GM21786 (cell line): Measurements from ENCODE around the gene GBF1.

Source experiments
- ATAC-seq: cut with Tn5 transposase; IDR thresholded peaks from one replicate; pipeline ENCODE4 v1.9.1; 2021; ENCODE audit not compliant: unreplicated experiment

Gene GBF1

GRCh38 chr10:102264371-102264770 is 19.0 kb downstream of the GBF1 start:
- no peak for ATAC-seq

GRCh38 chr10:102266670-102267069 is 21.3 kb downstream of the GBF1 start:
- ATAC-seq, result no peak

- no peak for ATAC-seq
These were observed 22.4 kb downstream of the GBF1 start for GRCh38 chr10:102267748-102268147.

GRCh38 chr10:102268375-102268888 is 23.1 kb downstream of the GBF1 start:
- no peak for ATAC-seq

- ATAC-seq, result no peak
These were observed 23.7 kb downstream of the GBF1 start for GRCh38 chr10:102269017-102269416.

GRCh38 chr10:102274062-102274461 is 28.7 kb downstream of the GBF1 start:
- no peak for ATAC-seq

- no peak for ATAC-seq
These were observed 30.0 kb downstream of the GBF1 start for GRCh38 chr10:102275343-102275742.

- no peak for ATAC-seq
These were observed 33.8 kb downstream of the GBF1 start for GRCh38 chr10:102279104-102279503.

- no peak for ATAC-seq
These were observed 35.2 kb downstream of the GBF1 start for GRCh38 chr10:102280397-102281101.

- no peak for ATAC-seq
These were observed 35.8 kb downstream of the GBF1 start for GRCh38 chr10:102281102-102281487.

GRCh38 chr10:102283488-102283887 is 38.2 kb downstream of the GBF1 start:
- ATAC-seq, result no peak

- ATAC-seq, result no peak
These were observed 38.6 kb downstream of the GBF1 start for GRCh38 chr10:102283890-102284289.

- ATAC-seq, result no peak
These were observed 39.2 kb downstream of the GBF1 start for GRCh38 chr10:102284531-102284930.

- no peak for ATAC-seq
These were observed 39.8 kb downstream of the GBF1 start for GRCh38 chr10:102285133-102285532.

GRCh38 chr10:102286216-102286615 is 40.9 kb downstream of the GBF1 start:
- ATAC-seq, result no peak

GRCh38 chr10:102287538-102287937 is 42.2 kb downstream of the GBF1 start:
- ATAC-seq, result no peak

- no peak for ATAC-seq
These were observed 42.7 kb downstream of the GBF1 start for GRCh38 chr10:102287991-102288390.

- ATAC-seq, result no peak
These were observed 44.0 kb downstream of the GBF1 start for GRCh38 chr10:102289356-102289755.

- no peak for ATAC-seq
These were observed 44.5 kb downstream of the GBF1 start for GRCh38 chr10:102289840-102290239.

- no peak for ATAC-seq
These were observed 46.0 kb downstream of the GBF1 start for GRCh38 chr10:102291221-102291905.

GRCh38 chr10:102297101-102297500 is 51.8 kb downstream of the GBF1 start:
- ATAC-seq, result no peak

- no peak for ATAC-seq
These were observed 53.6 kb downstream of the GBF1 start for GRCh38 chr10:102298899-102299298.
